ENCODE measurements around the gene KCTD1. TPM values are rescaled to one million over a fixed set of nuclear protein-coding genes. Genes with fewer than 3 reads are reported as not detected.

The KCTD1 gene
- polyA plus RNA-seq, 1 of the 3 experiments (the other 2 are of a cell fraction), result 12.8 TPM

DNA sequence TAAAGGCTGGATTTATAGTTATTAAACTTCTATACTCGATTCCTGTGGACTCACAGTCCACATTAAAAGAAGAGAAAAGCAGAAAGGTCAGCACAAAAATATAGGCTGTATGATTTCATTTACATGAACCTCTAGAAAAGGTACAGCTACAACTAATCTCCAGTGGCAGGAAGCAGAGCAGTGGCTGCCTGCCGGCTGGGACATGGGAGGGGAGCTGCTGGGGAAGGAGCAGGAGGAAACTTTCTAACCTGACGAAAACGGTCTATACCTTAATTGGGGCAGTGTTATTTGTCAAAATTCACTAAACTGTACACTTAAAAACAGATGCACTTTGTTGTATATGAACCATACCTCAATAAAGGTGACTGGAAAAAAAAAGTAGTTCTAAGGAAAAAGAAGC is 26.7 kb downstream of the KCTD1 start (continued):
- no peak for TF ChIP-seq RAD21 (IDR thresholded peaks at IDR 0.05; ENCODE audit: low read length)

DNA sequence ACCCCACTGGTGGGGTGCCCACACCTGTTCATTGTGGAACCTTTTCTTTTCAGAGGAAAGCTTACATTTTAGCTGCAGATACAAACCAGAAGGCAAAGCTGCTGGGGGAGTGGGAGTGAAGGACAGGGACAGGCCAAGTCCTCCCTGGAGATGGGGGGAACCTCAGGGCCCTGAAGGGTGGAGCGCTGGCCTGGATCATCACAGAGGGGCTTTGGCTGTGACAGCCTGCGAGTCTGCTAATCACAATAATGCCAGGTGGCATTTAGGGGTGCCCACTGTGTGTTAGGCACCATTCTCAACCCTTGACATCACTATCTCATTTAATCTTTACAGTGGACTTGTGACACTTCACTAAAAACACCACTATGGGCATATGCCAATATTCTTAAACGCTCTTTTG is 27.4 kb downstream of the KCTD1 start:
- Histone ChIP-seq H3K79me2 (ENCODE audit: insufficient read depth) (0 out of 2 replicates have a peak, but pooled peaks cover 6% of the 10 kb centered on the region), H3K4me2 (no peak overlapping the region), H4K20me1 (ENCODE audit: insufficient read depth) (no peaks in the 10 kb centered on the region), H3K4me3 (ENCODE audit: low read depth in 2 of 2, low read length in 1 of 2) (no peak overlapping the region), H3K27ac (ENCODE audit: low read depth in 2 of 2, low read length in 1 of 2) (no peak overlapping the region; a peak in 1 of 4 replicates), H3K9me2 (no peaks in the 10 kb centered on the region), H3K9ac (no peak overlapping the region), H3K4me1 (ENCODE audit: control insufficient read depth in 1 of 2, insufficient read depth in 2 of 2, low read depth in 1 of 2, low read length in 1 of 2) (peaks cover 3 to 17% of the 10 kb centered on the region in 2 experiments; a peak in 1 of 4 replicates), H3F3A (replicated peaks; ENCODE audit: insufficient read depth) (no peaks in the 10 kb centered on the region), H3K9me3 (no peaks in the 10 kb centered on the region), H3K27me3 (ENCODE audit: insufficient read depth) (no peaks in the 10 kb centered on the region), H2AFZ (ENCODE audit: low read depth) (no peak overlapping the region), H3K36me3 (replicated peaks in 1 of 2; ENCODE audit: control insufficient read depth in 1 of 2, insufficient read depth in 2 of 2, low read length in 1 of 2) (no peaks in the 10 kb centered on the region)
- DNase-seq, result no peak
- ChIA-PET POLR2A (interaction anchor here (1.5 kb wide), 1 partner anchor 28 kb away, joined by 3 read pairs; the partner anchor contains the start of gene KCTD1), CTCF (interaction anchor here (1.1 to 4.2 kb wide), 3 partner anchors 26 to 137 kb away, joined by 3 to 15 read pairs (median 4); partner anchors contain the start of gene KCTD1)
- 87% methylated on average over 3 of the region's 3 CpGs for WGBS (ENCODE audit: low lambda C conversion rate)
- TF ChIP-seq NFIC (IDR thresholded peaks at IDR 0.05; ENCODE audit: borderline replicate concordance) (no peak), MXI1 (IDR thresholded peaks at IDR 0.05; ENCODE audit: low read depth, low read length) (no peak), YY1 (IDR thresholded peaks at IDR 0.05; ENCODE audit: low read depth) (no peak), SIN3A (IDR thresholded peaks at IDR 0.05; ENCODE audit: borderline replicate concordance, low read depth, low read length) (no peak), GATA2 (CRISPR knock-in tag; IDR thresholded peaks at IDR 0.05) (no peak), GABPA (IDR thresholded peaks at IDR 0.05; ENCODE audit: low read depth) (no peak), EZH2phosphoT487 (IDR thresholded peaks at IDR 0.05; ENCODE audit: borderline replicate concordance, low read depth) (no peak), ELF1 (IDR thresholded peaks at IDR 0.05) (no peak), EP300 (IDR thresholded peaks at IDR 0.05; ENCODE audit: borderline replicate concordance in 1 of 2, low read depth in 1 of 2, low read length in 1 of 2) (no peak), FOXM1 (IDR thresholded peaks at IDR 0.05; ENCODE audit: low read depth) (no peak), RXRA (IDR thresholded peaks at IDR 0.05; ENCODE audit: borderline replicate concordance, low read depth) (no peak), FOSL2 (IDR thresholded peaks at IDR 0.05; ENCODE audit: borderline replicate concordance, low read depth) (no peak), TEAD4 (IDR thresholded peaks at IDR 0.05; ENCODE audit: borderline replicate concordance, insufficient read depth) (no peak)
- TF ChIP-seq, protein P1, sequence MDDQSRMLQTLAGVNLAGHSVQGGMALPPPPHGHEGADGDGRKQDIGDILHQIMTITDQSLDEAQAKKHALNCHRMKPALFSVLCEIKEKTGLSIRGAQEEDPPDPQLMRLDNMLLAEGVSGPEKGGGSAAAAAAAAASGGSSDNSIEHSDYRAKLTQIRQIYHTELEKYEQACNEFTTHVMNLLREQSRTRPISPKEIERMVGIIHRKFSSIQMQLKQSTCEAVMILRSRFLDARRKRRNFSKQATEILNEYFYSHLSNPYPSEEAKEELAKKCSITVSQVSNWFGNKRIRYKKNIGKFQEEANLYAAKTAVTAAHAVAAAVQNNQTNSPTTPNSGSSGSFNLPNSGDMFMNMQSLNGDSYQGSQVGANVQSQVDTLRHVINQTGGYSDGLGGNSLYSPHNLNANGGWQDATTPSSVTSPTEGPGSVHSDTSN (IDR thresholded peaks at IDR 0.05), result no peak
- TF ChIP-seq, protein P2, sequence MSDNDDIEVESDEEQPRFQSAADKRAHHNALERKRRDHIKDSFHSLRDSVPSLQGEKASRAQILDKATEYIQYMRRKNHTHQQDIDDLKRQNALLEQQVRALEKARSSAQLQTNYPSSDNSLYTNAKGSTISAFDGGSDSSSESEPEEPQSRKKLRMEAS (IDR thresholded peaks at IDR 0.05; ENCODE audit: low read depth), result no peak
- TF ChIP-seq, protein P3, sequence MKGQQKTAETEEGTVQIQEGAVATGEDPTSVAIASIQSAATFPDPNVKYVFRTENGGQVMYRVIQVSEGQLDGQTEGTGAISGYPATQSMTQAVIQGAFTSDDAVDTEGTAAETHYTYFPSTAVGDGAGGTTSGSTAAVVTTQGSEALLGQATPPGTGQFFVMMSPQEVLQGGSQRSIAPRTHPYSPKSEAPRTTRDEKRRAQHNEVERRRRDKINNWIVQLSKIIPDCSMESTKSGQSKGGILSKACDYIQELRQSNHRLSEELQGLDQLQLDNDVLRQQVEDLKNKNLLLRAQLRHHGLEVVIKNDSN (IDR thresholded peaks at IDR 0.05; ENCODE audit: borderline replicate concordance, low read depth), result no peak
- TF ChIP-seq, protein P4, sequence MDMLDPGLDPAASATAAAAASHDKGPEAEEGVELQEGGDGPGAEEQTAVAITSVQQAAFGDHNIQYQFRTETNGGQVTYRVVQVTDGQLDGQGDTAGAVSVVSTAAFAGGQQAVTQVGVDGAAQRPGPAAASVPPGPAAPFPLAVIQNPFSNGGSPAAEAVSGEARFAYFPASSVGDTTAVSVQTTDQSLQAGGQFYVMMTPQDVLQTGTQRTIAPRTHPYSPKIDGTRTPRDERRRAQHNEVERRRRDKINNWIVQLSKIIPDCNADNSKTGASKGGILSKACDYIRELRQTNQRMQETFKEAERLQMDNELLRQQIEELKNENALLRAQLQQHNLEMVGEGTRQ (IDR thresholded peaks at IDR 0.05; ENCODE audit: borderline replicate concordance, low read depth, low read length), result no peak
- TF ChIP-seq, protein P5, sequence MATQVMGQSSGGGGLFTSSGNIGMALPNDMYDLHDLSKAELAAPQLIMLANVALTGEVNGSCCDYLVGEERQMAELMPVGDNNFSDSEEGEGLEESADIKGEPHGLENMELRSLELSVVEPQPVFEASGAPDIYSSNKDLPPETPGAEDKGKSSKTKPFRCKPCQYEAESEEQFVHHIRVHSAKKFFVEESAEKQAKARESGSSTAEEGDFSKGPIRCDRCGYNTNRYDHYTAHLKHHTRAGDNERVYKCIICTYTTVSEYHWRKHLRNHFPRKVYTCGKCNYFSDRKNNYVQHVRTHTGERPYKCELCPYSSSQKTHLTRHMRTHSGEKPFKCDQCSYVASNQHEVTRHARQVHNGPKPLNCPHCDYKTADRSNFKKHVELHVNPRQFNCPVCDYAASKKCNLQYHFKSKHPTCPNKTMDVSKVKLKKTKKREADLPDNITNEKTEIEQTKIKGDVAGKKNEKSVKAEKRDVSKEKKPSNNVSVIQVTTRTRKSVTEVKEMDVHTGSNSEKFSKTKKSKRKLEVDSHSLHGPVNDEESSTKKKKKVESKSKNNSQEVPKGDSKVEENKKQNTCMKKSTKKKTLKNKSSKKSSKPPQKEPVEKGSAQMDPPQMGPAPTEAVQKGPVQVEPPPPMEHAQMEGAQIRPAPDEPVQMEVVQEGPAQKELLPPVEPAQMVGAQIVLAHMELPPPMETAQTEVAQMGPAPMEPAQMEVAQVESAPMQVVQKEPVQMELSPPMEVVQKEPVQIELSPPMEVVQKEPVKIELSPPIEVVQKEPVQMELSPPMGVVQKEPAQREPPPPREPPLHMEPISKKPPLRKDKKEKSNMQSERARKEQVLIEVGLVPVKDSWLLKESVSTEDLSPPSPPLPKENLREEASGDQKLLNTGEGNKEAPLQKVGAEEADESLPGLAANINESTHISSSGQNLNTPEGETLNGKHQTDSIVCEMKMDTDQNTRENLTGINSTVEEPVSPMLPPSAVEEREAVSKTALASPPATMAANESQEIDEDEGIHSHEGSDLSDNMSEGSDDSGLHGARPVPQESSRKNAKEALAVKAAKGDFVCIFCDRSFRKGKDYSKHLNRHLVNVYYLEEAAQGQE (IDR thresholded peaks at IDR 0.05; ENCODE audit: low read depth, low read length), result no peak
- TF ChIP-seq, protein P6, sequence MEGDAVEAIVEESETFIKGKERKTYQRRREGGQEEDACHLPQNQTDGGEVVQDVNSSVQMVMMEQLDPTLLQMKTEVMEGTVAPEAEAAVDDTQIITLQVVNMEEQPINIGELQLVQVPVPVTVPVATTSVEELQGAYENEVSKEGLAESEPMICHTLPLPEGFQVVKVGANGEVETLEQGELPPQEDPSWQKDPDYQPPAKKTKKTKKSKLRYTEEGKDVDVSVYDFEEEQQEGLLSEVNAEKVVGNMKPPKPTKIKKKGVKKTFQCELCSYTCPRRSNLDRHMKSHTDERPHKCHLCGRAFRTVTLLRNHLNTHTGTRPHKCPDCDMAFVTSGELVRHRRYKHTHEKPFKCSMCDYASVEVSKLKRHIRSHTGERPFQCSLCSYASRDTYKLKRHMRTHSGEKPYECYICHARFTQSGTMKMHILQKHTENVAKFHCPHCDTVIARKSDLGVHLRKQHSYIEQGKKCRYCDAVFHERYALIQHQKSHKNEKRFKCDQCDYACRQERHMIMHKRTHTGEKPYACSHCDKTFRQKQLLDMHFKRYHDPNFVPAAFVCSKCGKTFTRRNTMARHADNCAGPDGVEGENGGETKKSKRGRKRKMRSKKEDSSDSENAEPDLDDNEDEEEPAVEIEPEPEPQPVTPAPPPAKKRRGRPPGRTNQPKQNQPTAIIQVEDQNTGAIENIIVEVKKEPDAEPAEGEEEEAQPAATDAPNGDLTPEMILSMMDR (IDR thresholded peaks at IDR 0.05), result no peak
